ENCODE measurements around the gene LRRC4B. TPM values are rescaled to one million over a fixed set of nuclear protein-coding genes. Genes with fewer than 3 reads are reported as not detected.

The LRRC4B gene
- total RNA-seq, 2 donors from 2014 or later, result 2.3 to 7.0 TPM

DNA sequence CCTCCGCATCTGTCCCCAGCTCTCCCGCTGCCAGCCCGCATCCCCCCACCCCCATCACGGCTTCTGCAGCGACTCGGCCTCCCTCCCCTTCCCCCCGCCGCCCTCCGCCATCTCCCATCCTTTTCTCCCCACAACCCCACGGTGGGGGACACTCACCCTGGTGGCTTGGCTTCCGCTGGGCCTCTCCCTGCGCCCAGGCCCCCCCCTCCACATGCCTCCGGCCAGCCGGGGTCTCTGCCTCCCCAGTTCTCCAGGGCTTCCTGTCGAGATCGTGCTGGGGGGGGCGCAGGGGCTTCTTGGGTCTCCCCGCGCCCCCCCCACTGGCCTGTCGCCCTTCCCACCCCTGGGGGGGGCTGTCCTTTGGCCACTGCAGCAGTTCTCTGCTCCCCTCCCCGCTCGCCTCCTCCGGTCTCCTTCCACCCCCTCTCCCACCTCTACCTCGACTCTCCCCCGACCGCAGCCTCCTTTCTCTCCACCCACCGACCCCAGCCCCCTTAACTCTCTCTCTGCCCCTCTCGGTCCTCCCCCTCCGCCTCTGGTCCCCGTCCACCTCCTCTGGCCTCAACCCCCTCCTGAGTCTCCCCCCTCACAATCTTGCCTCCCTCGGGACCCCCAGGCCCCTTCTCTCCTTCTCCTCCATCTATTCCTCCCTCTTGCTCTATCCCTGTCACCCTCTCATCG lies 17.1 kb downstream of the LRRC4B start:
- H3K4me1 Mint-ChIP-seq, result peaks cover 2% of the 10 kb centered on the region
- peak; percentile 48 for DNase-seq

DNA sequence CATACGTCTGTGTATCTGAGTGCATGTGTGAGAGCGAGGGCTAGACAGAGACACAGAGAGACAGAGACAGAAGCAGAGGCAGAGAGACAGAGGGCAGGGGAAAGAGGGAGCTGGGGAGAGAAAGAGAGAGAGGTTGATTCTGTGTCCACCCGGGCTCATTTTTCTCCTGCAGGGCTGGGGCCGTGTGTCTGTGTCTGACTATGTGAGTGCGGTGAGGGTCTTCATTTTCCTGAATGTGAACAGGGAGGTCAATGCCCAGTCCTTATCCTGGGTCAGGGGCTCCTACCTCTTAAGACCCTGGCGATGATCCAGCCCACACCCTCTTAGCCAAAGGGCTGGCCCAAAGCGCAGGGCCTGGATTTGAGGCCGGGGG lies 17.7 kb downstream of the LRRC4B start:
- no peak overlapping the region for H3K9ac ChIP-seq (ENCODE audit: extremely low read depth, low read length, poor library complexity, severe bottlenecking)
- Mint-ChIP-seq H3K27ac (no peak overlapping the region), H3K4me1 (peaks cover 2% of the 10 kb centered on the region), H3K4me3 (peak overlapping the region; percentile 6), H3K9me3 (no peaks in the 10 kb centered on the region), H3K36me3 (ENCODE audit: low read depth) (no peaks in the 10 kb centered on the region), H3K27me3 (ENCODE audit: insufficient read depth) (peaks cover 65% of the 10 kb centered on the region)
- no peak overlapping the region for H3K27ac ChIP-seq (ENCODE audit: low read depth, low read length)
- 69 to 80% methylated on average over 5 to 8 of the region's 8 CpGs for WGBS, 2 experiments (ENCODE audit: insufficient coverage in 1 of 2, insufficient read length in 1 of 2)
- TF ChIP-seq, protein P1, sequence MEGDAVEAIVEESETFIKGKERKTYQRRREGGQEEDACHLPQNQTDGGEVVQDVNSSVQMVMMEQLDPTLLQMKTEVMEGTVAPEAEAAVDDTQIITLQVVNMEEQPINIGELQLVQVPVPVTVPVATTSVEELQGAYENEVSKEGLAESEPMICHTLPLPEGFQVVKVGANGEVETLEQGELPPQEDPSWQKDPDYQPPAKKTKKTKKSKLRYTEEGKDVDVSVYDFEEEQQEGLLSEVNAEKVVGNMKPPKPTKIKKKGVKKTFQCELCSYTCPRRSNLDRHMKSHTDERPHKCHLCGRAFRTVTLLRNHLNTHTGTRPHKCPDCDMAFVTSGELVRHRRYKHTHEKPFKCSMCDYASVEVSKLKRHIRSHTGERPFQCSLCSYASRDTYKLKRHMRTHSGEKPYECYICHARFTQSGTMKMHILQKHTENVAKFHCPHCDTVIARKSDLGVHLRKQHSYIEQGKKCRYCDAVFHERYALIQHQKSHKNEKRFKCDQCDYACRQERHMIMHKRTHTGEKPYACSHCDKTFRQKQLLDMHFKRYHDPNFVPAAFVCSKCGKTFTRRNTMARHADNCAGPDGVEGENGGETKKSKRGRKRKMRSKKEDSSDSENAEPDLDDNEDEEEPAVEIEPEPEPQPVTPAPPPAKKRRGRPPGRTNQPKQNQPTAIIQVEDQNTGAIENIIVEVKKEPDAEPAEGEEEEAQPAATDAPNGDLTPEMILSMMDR (conservative IDR thresholded peaks at IDR 0.05), result no peak
- H3K36me3 ChIP-seq (ENCODE audit: control insufficient read depth, insufficient read depth, low read length), result no peaks in the 10 kb centered on the region
- no peaks in the 10 kb centered on the region for H3K9me3 ChIP-seq (ENCODE audit: control insufficient read depth, low read length)
- H3K4me1 ChIP-seq (ENCODE audit: control insufficient read depth, insufficient read depth, low read length), result no peaks in the 10 kb centered on the region
- H3K4me3 ChIP-seq (ENCODE audit: low read length), result no peak overlapping the region
- DNase-seq, result no peak
- H3K27me3 ChIP-seq (ENCODE audit: control insufficient read depth, insufficient read depth, low read length, poor library complexity, severe bottlenecking), result no peaks in the 10 kb centered on the region

More for the DNA sequence above, 17.1 kb downstream of the LRRC4B start:
- H3K27ac ChIP-seq (ENCODE audit: low read depth, low read length), result peak overlapping the region; percentile 68
- H3K4me3 ChIP-seq (ENCODE audit: low read length), result peak overlapping the region; percentile 70
- no peaks in the 10 kb centered on the region for H3K4me1 ChIP-seq (ENCODE audit: control insufficient read depth, insufficient read depth, low read length)
- H3K9me3 ChIP-seq (ENCODE audit: control insufficient read depth, low read length), result no peaks in the 10 kb centered on the region
- WGBS, 2 experiments (ENCODE audit: insufficient coverage in 1 of 2, insufficient read length in 1 of 2), result 22 to 37% methylated on average over 1 to 29 of the region's 32 CpGs
- Mint-ChIP-seq H3K27ac (no peak overlapping the region), H3K9me3 (no peaks in the 10 kb centered on the region), H3K4me3 (peak overlapping the region; percentile 56), H3K27me3 (ENCODE audit: insufficient read depth) (peaks cover 68% of the 10 kb centered on the region), H3K36me3 (ENCODE audit: low read depth) (no peaks in the 10 kb centered on the region)
- H3K9ac ChIP-seq (ENCODE audit: extremely low read depth, low read length, poor library complexity, severe bottlenecking), result no peak overlapping the region
- TF ChIP-seq, protein P1 (conservative IDR thresholded peaks at IDR 0.05), result no peak
- H3K27me3 ChIP-seq (ENCODE audit: control insufficient read depth, insufficient read depth, low read length, poor library complexity, severe bottlenecking), result no peaks in the 10 kb centered on the region
- H3K36me3 ChIP-seq (ENCODE audit: control insufficient read depth, insufficient read depth, low read length), result no peaks in the 10 kb centered on the region

- Histone ChIP-seq H3K9ac (ENCODE audit: extremely low read depth, low read length, poor library complexity, severe bottlenecking) (no peak overlapping the region), H3K27me3 (ENCODE audit: control insufficient read depth, insufficient read depth, low read length, poor library complexity, severe bottlenecking) (no peaks in the 10 kb centered on the region), H3K36me3 (ENCODE audit: control insufficient read depth, insufficient read depth, low read length) (no peaks in the 10 kb centered on the region), H3K4me3 (ENCODE audit: low read length) (no peak overlapping the region), H3K9me3 (ENCODE audit: control insufficient read depth, low read length) (no peaks in the 10 kb centered on the region), H3K4me1 (ENCODE audit: control insufficient read depth, insufficient read depth, low read length) (no peaks in the 10 kb centered on the region), H3K27ac (ENCODE audit: low read depth, low read length) (no peak overlapping the region)
- Mint-ChIP-seq H3K4me3 (peak overlapping the region; percentile 6), H3K9me3 (no peaks in the 10 kb centered on the region), H3K36me3 (ENCODE audit: low read depth) (no peaks in the 10 kb centered on the region), H3K27me3 (ENCODE audit: insufficient read depth) (peaks cover 59% of the 10 kb centered on the region), H3K4me1 (peaks cover 2% of the 10 kb centered on the region), H3K27ac (no peak overlapping the region)
- 85 to 88% methylated on average over 6 to 17 of the region's 17 CpGs for WGBS, 2 experiments (ENCODE audit: insufficient coverage in 1 of 2, insufficient read length in 1 of 2)
- TF ChIP-seq, protein P1 (conservative IDR thresholded peaks at IDR 0.05), result no peak
- no peak for DNase-seq
Observed at GRCh38 chr19:50549927-50550593, 18.2 kb downstream of the LRRC4B start.

Data from endodermal cell (in vitro differentiated cells).